GM15510 (cell line): ENCODE results near the gene RSAD1.

Experiments
- POLR2A ChIP-seq: IDR thresholded peaks from 3 replicates; pipeline ENCODE4 v1.6.1; 2011; ENCODE audit warnings: borderline replicate concordance; ENCODE audit not compliant: insufficient read length; ENCODE audit errors: extremely low read depth

RSAD1 gene

DNA sequence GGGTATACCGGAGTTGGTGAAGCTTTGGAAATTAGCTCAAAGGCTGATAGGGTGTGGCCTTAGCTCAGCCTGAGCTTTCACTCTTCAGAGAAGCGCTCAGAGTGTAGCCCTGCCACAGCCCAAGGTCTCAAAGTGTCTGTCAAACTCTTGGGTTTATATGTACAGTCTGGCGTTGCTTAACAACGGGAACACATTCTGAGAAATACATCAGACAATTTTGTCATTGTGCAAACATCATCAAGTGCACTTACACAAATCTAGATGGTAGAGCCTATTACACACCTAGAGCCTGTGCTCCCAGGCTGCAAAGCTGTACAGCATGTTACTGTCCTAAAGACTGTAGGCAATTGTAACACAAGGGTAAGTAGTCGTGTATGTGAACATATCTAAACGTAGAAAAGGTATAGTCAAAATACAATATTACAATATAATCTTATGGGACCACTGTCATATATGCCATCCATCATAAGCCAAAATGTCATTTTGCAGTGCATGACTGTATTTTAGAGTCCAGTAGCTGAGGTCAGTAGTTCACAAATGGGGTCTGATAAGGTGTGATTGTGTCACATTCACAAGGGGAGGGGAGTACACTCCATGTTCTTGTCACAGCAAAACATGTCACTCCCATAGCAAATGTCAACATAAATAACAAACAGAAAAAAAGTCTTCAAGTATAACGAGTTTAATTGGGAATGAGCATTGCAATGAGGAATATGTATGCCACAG lies 30.6 kb upstream of the RSAD1 start:
- no peak for TF ChIP-seq POLR2A

DNA sequence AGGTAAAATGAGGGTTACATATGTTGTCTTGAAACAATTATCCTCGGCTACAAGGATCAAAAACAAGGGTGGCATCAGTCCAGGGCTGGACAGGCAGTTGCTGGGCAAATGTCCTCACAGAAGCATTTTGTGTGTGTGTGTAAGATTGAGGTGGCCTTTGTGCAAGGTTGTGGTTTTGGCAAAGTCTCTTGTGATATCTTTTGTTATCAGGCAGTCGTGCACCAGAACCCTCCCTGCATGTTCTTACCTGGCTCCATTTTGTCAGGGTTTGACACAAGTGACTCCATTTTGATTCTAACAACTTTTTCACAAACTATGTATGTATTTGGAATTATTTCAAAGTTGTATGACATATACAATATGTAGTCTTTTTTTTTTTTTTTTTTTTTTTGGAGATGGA lies 30.0 kb upstream of the RSAD1 start:
- TF ChIP-seq POLR2A: no peak

DNA sequence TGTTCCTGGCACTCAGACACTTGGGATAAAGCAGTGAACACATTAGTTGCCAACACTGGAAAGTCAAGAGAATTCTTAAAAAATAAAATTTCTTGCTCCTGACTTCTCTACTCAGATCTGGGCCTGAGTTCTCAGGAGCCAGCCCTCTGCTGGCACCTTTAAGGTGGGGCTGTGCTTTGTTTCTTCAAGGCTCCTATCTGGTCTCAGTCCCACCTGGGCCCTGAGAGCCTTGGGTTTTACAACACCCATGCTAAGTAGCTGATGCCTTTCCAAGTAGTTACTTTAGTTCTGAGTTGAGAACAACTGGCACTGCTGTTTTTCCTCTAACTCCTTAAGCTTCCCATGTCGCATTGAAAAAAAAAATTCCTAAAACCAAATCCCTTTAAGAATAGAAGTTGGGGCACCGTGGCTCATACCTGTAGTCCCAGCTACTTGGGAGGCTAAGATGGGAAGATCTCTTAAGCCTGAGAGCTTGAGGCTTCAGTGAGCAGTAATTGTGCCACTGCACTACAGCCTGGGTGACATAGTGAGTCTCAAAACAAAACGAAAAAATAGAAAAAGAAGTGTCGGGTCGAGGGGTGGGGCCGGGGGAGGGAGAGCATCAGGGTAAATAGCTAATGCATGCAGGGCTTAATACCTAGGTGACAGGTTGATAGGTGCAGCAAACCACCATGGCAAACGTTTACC lies 26.6 kb upstream of the RSAD1 start:
- no peak for TF ChIP-seq POLR2A

DNA sequence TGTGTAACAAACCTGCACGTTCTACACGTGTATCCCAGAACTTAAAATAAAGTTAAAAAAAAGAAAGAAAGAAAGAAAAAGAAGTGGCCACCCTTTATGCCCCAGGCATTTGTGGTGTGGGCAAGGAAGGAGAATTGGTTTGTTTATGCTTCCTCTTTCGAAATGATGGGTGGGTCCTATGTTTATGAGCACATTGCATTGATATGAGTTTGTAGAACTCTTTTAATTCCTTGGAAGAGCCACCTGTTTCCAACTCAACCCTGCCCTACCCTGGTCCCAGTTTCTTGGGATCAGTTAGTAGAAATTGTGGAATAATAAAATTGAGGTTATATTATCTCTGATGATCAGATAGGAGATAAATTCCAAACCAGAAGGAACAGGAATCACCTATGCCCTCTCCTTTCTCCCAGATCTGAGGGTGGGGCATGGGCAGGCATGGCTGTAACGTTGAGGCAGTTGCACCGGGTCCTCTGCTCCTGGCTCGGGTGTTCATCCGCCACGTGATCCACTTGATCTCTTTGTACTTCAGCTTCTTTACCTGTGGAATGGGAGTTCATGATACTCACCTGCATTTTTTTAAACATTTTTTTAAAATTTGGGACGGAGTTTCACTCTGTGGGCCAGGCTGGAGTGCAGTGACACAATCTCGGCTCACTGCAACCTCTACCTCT lies 25.9 kb upstream of the RSAD1 start:
- TF ChIP-seq POLR2A: no peak

DNA sequence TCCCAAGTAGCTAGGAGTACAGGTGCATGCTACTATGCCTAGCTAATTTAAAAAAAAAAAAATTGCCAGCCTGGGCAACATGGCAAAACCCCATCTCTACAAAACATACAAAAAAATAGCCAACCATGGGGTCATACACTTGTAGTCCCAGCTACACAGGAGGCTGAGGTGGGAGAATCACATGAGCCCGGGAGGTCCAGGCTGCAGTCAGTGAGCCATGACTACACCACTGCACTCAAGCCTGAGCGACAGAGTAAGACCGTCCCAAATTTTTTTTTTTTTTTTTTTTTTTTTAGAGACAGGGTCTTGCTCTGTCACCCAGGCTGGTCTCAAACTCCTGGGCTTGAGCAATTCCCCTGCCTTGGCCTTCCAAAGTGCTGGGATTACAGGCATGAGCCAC lies 24.8 kb upstream of the RSAD1 start:
- no peak for TF ChIP-seq POLR2A

DNA sequence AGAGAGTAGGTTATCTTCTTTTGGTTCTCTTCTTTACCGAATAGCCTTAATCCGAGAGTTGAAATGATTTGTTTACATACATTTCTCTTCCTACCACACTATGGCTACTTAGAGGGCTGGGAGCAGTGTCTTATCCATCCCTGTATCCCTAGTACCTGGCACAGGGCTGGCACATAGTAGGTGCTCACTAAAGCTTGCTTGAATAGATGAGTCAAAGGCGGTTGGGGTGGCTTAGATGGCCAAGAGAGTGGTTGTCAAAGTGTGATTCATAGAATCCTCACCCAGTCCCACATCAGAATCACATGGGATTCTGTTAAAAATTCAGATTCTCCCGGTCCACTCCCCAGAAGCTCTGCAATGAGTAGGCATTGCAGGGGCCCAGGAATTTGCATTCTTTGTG lies 21.0 kb upstream of the RSAD1 start:
- no peak for TF ChIP-seq POLR2A

DNA sequence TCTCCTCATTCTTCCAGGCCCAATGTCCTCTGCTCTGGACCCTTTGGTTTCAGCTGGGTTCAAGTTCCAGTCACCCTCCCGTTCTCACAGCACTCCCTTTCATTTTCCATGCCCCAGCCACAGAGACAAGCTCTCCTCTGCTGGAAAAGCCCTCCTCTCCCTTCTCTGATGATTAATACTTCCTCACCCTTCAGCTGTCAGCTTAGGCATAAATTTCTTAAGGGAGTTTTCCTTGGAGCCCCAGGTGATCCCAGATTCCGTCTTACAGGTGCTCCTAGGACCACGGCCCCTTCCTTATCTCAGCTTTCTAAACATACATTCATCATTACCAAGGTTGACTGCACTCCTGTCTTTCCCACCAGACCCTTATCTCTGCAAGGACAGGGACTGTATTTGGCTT lies 20.4 kb upstream of the RSAD1 start:
- TF ChIP-seq POLR2A: no peak

DNA sequence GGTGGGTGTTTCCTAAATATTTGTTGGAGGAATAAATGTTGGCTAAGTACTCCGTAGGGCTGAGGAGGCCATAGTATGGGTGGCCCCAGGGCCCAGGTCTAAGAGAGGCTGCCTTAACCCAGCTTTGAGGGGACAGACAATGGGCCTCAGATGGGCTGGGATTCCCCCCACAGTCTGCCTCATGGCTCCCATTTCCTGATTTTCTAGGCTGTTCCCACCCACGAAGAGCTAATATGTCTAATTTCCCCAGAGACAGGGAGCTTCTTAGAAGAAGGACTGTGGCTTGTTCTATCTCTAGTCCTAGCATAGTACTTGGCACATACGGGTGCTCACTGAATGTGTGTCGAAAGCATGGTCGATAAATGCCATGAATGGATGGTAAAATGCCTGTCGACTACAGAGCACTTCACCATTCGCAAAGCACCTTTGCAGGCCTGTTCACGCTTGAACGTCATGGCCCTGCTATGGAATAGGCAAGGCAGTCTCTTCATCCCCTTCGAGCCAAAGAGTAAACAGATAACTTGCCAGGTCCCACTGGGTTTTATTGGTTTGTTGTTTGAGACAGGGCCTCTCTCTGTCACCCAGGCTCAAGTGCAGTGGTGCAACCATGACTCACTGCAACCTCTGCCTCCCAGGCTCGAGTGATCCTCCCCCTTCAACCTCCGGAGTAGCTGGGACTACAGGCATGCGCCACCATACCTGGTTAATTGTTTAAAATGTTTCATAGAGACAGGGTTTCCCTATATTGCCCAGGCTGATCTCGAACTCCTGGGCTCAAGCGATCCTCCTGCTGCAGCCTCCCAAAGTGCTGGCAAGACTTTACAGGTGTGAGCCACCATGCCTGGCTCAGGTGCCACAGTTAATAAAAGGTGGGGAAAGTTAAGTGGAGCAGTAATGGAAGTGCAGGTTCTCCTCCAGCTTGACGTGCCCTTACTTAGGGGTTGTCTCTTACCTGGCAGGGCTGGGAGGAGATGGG lies 19.7 kb upstream of the RSAD1 start:
- TF ChIP-seq POLR2A: no peak

DNA sequence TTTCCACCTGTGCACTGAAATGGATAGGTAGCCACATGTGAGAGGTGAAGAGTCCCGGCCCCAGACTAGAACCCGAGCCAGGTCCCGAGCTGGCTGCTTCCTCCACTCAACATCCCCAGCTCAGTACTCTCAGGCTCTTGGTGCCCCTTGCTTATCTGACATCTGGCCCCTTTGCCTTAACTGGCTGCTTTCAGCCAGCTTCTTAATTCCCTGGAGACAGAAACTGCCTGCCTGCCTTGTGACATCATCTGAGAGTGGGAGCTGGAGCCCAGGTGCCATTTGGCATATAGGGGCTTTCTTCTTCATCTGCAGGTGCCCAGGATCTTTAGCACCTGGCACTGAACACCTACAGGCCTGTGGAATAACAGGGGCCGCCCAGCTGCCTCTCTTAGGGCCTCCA lies 18.9 kb upstream of the RSAD1 start:
- TF ChIP-seq POLR2A: no peak

DNA sequence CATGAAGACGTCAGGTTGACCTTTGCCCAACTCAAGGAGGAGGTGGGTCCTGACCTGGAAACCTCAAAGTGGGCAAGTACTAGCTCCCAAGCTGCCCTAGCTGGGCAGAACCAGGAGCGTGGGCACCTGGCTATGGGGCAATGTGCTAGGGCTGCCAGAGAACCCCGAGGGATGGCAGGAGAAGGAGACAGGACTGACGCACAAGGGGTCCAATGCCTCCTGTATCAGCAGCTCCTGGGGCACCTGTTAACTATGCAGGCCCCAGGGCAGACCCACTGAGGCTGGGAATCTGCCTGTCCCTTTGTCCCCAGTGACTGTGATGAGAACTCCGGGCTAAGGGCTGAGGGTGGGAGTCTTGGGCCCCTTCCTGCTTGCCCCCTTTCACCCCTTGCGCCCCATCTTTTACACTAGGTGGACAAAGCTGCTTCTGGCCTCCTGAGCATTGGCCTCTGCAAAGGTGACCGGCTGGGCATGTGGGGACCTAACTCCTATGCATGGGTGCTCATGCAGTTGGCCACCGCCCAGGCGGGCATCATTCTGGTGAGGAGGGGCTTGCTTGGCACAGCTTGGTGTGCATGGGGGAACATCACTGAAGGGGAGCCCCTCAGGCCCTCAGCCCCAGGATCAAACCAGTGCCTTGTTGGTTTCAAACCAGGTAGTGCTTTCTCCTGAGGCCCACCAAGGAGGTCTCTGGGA lies 17.7 kb upstream of the RSAD1 start:
- no peak for TF ChIP-seq POLR2A

DNA sequence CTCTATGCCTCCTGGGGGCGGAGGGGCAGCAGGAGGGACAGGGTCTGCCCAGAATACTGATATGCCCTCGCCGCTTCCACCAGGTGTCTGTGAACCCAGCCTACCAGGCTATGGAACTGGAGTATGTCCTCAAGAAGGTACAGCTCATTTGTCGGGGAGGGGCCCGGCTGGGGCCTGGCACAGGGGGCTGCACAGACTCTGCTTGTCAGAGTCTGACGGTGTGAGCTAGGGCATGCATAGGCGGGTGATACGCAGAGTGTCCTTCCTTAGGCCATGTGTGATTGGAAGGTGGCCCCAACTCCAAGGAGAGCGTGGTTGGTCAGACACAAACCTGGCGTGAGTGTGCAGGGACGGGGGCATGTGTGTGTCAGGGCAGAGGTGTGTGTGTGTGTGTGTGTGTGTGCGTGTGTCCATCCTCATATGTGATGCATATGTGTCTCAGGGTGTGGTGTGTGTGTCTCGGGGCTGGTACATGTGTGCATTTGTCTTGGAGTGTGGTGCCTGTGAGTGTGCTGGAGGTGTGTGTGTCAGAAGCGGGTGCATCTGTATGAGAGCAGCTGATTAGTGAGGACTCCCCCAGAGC lies 17.0 kb upstream of the RSAD1 start:
- no peak for TF ChIP-seq POLR2A

DNA sequence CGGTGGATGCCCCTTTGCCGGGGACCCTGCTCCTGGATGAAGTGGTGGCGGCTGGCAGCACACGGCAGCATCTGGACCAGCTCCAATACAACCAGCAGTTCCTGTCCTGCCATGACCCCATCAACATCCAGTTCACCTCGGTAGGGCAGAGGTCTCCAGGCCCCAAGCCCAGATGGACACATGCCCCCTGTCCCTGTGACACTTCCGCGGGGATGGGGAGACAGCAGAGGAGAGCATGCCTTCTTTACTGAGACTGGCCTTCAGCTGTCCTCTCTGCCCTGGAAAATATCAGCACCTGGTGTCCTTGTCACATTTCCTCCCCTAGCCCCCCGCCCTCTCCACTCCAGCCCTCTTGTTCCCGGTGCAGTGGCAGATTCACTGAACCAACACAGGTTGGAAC lies 16.2 kb upstream of the RSAD1 start:
- no peak for TF ChIP-seq POLR2A

DNA sequence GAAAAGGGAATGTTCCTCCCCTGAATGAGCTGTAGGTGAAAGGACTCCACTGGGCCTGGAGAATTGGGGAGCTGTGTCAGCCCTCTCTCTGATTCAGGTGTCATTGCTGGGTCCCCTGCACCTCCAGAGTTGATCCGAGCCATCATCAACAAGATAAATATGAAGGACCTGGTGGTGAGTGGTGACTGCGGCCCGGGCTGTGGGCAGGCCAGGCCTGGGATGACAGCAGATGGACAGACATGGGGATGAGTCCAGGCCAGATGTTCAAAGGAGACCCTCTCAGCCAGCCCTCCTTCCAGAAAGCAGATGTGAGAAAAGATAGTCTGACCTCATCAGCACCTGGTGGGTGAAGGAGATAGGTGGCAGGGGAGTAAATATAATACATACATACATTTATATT lies 14.5 kb upstream of the RSAD1 start:
- TF ChIP-seq POLR2A: no peak

DNA sequence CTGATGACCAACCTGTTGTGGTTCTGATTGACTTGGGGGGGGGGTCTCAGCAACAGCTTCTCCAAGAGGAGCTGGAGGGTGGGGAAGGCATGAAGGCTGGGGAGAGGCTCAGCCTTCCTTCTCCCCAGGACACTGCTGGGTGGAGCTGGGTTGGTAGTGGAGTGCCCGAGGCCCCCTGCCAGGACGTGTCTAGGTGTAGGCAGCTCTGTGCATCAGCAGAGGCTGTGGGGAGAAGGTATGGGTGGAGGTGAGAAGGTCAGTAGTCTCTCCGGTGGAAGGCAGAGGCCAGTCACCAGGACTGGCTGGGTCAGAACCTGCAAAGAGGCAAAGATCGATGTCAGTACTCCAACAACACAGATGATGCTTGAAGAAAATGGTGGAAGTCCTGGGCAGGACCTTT lies 13.9 kb upstream of the RSAD1 start:
- no peak for TF ChIP-seq POLR2A
